GM23338 (cell line): ENCODE data around the gene CDC42BPB. TPM values are rescaled to one million over a fixed set of nuclear protein-coding genes. Genes with fewer than 3 reads are reported as not detected.

Experiments
- ATAC-seq: fragments of 200-7000 bp; cut with Tn5 transposase; 3 replicates; pipeline ENCODE4 v1.9.1; 2020
- DNase-seq: peaks from one replicate; pipeline ENCODE4 v3.0.0-alpha.2; 2015; ENCODE audit warnings: low spot score
- H2AFZ ChIP-seq: fragments of 200-600 bp; sonication (generic); 2 replicates; pipeline ENCODE4 v1.8.0; 2016; ENCODE audit warnings: antibody characterized with exemption, mild to moderate bottlenecking, moderate library complexity
- H3F3A ChIP-seq: fragments of 200-600 bp; sonication (generic); replicated peaks from 2 replicates; pipeline ENCODE4 v1.8.0; 2017; ENCODE audit warnings: antibody characterized with exemption, mixed run types, low read depth
- H3K27ac ChIP-seq: fragments of 200-600 bp; sonication (generic); 2 replicates; pipeline ENCODE4 v1.6.1; 2016; ENCODE audit warnings: low read depth
- H3K27me3 ChIP-seq: fragments of 200-600 bp; sonication (generic); 2 replicates; pipeline ENCODE4 v1.8.0; 2016; ENCODE audit warnings: mild to moderate bottlenecking, mixed run types, moderate library complexity; ENCODE audit not compliant: insufficient read depth
- H3K36me3 ChIP-seq: fragments of 200-600 bp; sonication (generic); 2 replicates; pipeline ENCODE4 v1.8.0; 2016; ENCODE audit warnings: mild to moderate bottlenecking; ENCODE audit not compliant: insufficient read depth
- H3K4me1 ChIP-seq: fragments of 200-600 bp; sonication (generic); 2 replicates; pipeline ENCODE4 v1.8.0; 2016; ENCODE audit warnings: mild to moderate bottlenecking, moderate library complexity; ENCODE audit not compliant: insufficient read depth
- H3K4me2 ChIP-seq: fragments of 200-600 bp; sonication (generic); 2 replicates; pipeline ENCODE4 v1.7.1; 2017; ENCODE audit warnings: mixed run types
- H3K4me3 ChIP-seq: fragments of 200-600 bp; sonication (generic); 2 replicates; pipeline ENCODE4 v1.6.1; 2016; ENCODE audit warnings: mixed run types
- H3K79me2 ChIP-seq: fragments of 200-600 bp; sonication (generic); replicated peaks from 2 replicates; pipeline ENCODE4 v1.8.0; 2017; ENCODE audit warnings: mild to moderate bottlenecking; ENCODE audit not compliant: insufficient read depth
- H3K9me2 ChIP-seq: fragments of 200-600 bp; sonication (generic); 2 replicates; pipeline ENCODE4 v1.8.0; 2017; ENCODE audit not compliant: insufficient read depth
- H4K20me1 ChIP-seq: fragments of 200-600 bp; sonication (generic); replicated peaks from 2 replicates; pipeline ENCODE4 v1.8.0; 2017; ENCODE audit warnings: mild to moderate bottlenecking; ENCODE audit not compliant: insufficient read depth
- H3K27ac Mint-ChIP-seq: 2 replicates; pipeline ENCODE4 v1.8.0; 2020; ENCODE audit warnings: inconsistent platforms, mild to moderate bottlenecking, moderate library complexity, mixed read lengths
- H3K27me3 Mint-ChIP-seq: 3 replicates; pipeline ENCODE4 v1.8.0; 2022; ENCODE audit warnings: low read depth, mild to moderate bottlenecking, moderate library complexity, mixed read lengths, inconsistent platforms; ENCODE audit not compliant: insufficient read depth, poor library complexity
- H3K36me3 Mint-ChIP-seq: 3 replicates; pipeline ENCODE4 v1.8.0; 2021; ENCODE audit warnings: low read depth, mild to moderate bottlenecking, inconsistent platforms, moderate library complexity, mixed read lengths
- H3K4me1 Mint-ChIP-seq: 3 replicates; pipeline ENCODE4 v1.8.0; 2020; ENCODE audit warnings: mild to moderate bottlenecking, inconsistent platforms, mixed read lengths
- H3K4me3 Mint-ChIP-seq: 3 replicates; pipeline ENCODE4 v1.8.0; 2021; ENCODE audit warnings: moderate library complexity, mild to moderate bottlenecking, inconsistent platforms, mixed read lengths
- H3K9me3 Mint-ChIP-seq: 3 replicates; pipeline ENCODE4 v1.8.0; 2020; ENCODE audit warnings: moderate library complexity, mild to moderate bottlenecking, inconsistent platforms, mixed read lengths
- CREB1 ChIP-seq: fragments of 250-450 bp; sonication (Bioruptor Pico); IDR thresholded peaks from 2 replicates; pipeline ENCODE4 v1.5.0; 2020; ENCODE audit warnings: low read depth, mild to moderate bottlenecking, moderate library complexity
- EZH2 ChIP-seq: fragments of 200-600 bp; sonication (generic); IDR thresholded peaks from one replicate; pipeline ENCODE4 v1.8.0; 2017; ENCODE audit warnings: antibody characterized with exemption, mild to moderate bottlenecking, low read depth; ENCODE audit not compliant: unreplicated experiment
- EZH2phosphoT487 ChIP-seq: fragments of 200-600 bp; sonication (generic); IDR thresholded peaks from one replicate; pipeline ENCODE4 v1.8.1; 2018; ENCODE audit warnings: antibody characterized with exemption; ENCODE audit not compliant: unreplicated experiment
- JUNB ChIP-seq: IDR thresholded peaks from one replicate; pipeline ENCODE4 v1.6.1; 2016; ENCODE audit warnings: antibody characterized with exemption; ENCODE audit not compliant: unreplicated experiment
- NANOG ChIP-seq: IDR thresholded peaks from 2 replicates; pipeline ENCODE4 v1.6.1; 2016; ENCODE audit warnings: antibody characterized with exemption, borderline replicate concordance
- POLR2AphosphoS5 ChIP-seq: IDR thresholded peaks from 2 replicates; pipeline ENCODE4 v1.6.1; 2016; ENCODE audit warnings: antibody characterized with exemption, low read depth
- STAT1 ChIP-seq: IDR thresholded peaks from one replicate; pipeline ENCODE4 v1.6.1; 2016; ENCODE audit warnings: antibody characterized with exemption; ENCODE audit not compliant: unreplicated experiment
- ZNF114 ChIP-seq: fragments of 250-450 bp; sonication (Bioruptor Pico); IDR thresholded peaks from 2 replicates; pipeline ENCODE4 v1.5.0; 2020; ENCODE audit warnings: mild to moderate bottlenecking, moderate library complexity
- ZNF331 ChIP-seq: fragments of 250-450 bp; sonication (Bioruptor Pico); IDR thresholded peaks from 2 replicates; pipeline ENCODE4 v1.5.0; 2020; ENCODE audit warnings: low read depth, mild to moderate bottlenecking, moderate library complexity
- polyA plus RNA-seq: library from polyadenylated mRNA; unstranded; fragments of >200 nt; fragmentation: Nextera tagmentation; extraction: Ambion mirVana; gene quantifications from 2 replicates; pipeline ENCODE4 v1.2.1, GENCODE V29; 2016
- total RNA-seq: library from RNA; depleted of rRNA; stranded (reverse); fragments of >200 nt; shearing (Covaris generic); gene quantifications from 2 replicates; pipeline ENCODE4 v1.2.3, GENCODE V29; 2014
- TF ChIP-seq, protein P1 (sequence below): fragments of 250-450 bp; sonication (Bioruptor Pico); IDR thresholded peaks from 2 replicates; pipeline ENCODE4 v1.5.0; 2020; ENCODE audit warnings: mild to moderate bottlenecking, moderate library complexity
- TF ChIP-seq, protein P2 (sequence below), 2 experiments: fragments of 200-600 bp in 1 of 2; sonication (generic) in 1 of 2; conservative IDR thresholded peaks; 2 replicates each; pipeline versions ENCODE4 v1.5.1 to v1.6.1; 2016 to 2017; ENCODE audit warnings: antibody characterized with exemption in 2 of 2, low read depth in 2 of 2, mild to moderate bottlenecking in 2 of 2, moderate library complexity in 1 of 2
- TF ChIP-seq, protein P3 (sequence below): IDR thresholded peaks from one replicate; pipeline ENCODE4 v1.6.1; 2018; ENCODE audit warnings: antibody characterized with exemption; ENCODE audit not compliant: unreplicated experiment

The CDC42BPB gene
- total and polyA plus RNA-seq, 2 experiments from 2014 or later, result 12.3 to 127 TPM

DNA sequence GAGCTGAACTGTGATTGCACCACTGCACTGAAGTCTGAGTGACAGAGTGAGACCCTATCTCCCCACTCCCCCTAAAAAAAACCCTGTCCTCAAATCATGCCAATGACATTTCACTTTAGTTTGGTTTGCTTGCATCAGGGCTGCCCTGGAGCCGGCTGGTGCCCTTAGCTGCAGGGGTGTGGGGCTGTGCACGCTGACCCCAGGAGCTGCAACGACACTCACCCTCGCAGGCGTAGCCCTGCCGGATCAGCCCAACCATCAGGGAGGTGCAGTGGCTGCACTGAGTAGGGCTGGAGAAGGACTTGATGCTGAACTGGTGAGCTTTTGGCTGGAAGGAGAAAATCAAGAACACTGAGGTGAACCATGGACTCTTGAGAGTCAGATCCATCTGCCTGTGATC is 105.1 kb downstream of the CDC42BPB start (continued):
- TF ChIP-seq, protein P1, sequence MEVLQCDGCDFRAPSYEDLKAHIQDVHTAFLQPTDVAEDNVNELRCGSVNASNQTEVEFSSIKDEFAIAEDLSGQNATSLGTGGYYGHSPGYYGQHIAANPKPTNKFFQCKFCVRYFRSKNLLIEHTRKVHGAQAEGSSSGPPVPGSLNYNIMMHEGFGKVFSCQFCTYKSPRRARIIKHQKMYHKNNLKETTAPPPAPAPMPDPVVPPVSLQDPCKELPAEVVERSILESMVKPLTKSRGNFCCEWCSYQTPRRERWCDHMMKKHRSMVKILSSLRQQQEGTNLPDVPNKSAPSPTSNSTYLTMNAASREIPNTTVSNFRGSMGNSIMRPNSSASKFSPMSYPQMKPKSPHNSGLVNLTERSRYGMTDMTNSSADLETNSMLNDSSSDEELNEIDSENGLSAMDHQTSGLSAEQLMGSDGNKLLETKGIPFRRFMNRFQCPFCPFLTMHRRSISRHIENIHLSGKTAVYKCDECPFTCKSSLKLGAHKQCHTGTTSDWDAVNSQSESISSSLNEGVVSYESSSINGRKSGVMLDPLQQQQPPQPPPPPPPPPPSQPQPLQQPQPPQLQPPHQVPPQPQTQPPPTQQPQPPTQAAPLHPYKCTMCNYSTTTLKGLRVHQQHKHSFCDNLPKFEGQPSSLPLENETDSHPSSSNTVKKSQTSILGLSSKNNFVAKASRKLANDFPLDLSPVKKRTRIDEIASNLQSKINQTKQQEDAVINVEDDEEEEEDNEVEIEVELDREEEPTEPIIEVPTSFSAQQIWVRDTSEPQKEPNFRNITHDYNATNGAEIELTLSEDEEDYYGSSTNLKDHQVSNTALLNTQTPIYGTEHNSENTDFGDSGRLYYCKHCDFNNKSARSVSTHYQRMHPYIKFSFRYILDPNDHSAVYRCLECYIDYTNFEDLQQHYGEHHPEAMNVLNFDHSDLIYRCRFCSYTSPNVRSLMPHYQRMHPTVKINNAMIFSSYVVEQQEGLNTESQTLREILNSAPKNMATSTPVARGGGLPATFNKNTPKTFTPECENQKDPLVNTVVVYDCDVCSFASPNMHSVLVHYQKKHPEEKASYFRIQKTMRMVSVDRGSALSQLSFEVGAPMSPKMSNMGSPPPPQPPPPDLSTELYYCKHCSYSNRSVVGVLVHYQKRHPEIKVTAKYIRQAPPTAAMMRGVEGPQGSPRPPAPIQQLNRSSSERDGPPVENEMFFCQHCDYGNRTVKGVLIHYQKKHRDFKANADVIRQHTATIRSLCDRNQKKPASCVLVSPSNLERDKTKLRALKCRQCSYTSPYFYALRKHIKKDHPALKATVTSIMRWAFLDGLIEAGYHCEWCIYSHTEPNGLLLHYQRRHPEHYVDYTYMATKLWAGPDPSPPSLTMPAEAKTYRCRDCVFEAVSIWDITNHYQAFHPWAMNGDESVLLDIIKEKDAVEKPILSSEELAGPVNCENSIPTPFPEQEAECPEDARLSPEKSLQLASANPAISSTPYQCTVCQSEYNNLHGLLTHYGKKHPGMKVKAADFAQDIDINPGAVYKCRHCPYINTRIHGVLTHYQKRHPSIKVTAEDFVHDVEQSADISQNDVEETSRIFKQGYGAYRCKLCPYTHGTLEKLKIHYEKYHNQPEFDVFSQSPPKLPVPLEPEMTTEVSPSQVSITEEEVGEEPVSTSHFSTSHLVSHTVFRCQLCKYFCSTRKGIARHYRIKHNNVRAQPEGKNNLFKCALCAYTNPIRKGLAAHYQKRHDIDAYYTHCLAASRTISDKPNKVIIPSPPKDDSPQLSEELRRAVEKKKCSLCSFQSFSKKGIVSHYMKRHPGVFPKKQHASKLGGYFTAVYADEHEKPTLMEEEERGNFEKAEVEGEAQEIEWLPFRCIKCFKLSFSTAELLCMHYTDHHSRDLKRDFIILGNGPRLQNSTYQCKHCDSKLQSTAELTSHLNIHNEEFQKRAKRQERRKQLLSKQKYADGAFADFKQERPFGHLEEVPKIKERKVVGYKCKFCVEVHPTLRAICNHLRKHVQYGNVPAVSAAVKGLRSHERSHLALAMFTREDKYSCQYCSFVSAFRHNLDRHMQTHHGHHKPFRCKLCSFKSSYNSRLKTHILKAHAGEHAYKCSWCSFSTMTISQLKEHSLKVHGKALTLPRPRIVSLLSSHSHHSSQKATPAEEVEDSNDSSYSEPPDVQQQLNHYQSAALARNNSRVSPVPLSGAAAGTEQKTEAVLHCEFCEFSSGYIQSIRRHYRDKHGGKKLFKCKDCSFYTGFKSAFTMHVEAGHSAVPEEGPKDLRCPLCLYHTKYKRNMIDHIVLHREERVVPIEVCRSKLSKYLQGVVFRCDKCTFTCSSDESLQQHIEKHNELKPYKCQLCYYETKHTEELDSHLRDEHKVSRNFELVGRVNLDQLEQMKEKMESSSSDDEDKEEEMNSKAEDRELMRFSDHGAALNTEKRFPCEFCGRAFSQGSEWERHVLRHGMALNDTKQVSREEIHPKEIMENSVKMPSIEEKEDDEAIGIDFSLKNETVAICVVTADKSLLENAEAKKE, result no peak
- no peak for TF ChIP-seq POLR2AphosphoS5
- TF ChIP-seq EZH2phosphoT487, result no peak
- TF ChIP-seq CREB1, result no peak
- no peak for TF ChIP-seq ZNF114 (CRISPR knock-in tag)
- TF ChIP-seq STAT1, result no peak
- TF ChIP-seq ZNF331 (CRISPR knock-in tag), result no peak

DNA sequence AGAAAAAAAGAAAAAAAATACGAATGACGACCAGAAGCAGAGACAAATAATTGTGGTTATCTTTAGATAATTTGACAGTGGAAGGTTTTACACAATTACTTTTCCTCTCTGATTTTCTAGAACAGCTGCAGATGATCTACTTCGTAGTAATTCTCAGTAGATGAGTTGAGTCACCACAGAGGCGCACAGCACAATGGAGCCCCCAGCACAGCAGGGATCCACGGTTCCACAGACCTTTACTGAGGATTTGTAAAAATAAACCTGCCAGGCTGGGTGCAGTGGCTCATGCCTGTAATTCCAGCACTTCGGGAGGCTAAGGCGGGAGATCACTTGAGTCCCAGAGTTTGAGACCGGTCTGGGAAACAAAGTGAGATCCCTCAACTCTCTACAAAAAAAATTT is 105.5 kb downstream of the CDC42BPB start:
- Histone ChIP-seq H4K20me1 (no peaks in the 10 kb centered on the region; the same call in 1 of the 2 replicates), H3K27me3 (no peaks in the 10 kb centered on the region), H3K9me2 (no peaks in the 10 kb centered on the region), H3K4me1 (no peaks in the 10 kb centered on the region), H3K4me3 (no peak overlapping the region), H3F3A (no peaks in the 10 kb centered on the region), H3K79me2 (no peaks in the 10 kb centered on the region), H3K36me3 (peaks cover 19% of the 10 kb centered on the region), H3K4me2 (no peak overlapping the region), H2AFZ (no peak overlapping the region), H3K27ac (no peak overlapping the region)
- Mint-ChIP-seq H3K27ac (no peak overlapping the region), H3K27me3 (peaks cover 3% of the 10 kb centered on the region), H3K4me3 (no peak overlapping the region), H3K36me3 (peaks cover 65% of the 10 kb centered on the region), H3K9me3 (no peaks in the 10 kb centered on the region), H3K4me1 (no peaks in the 10 kb centered on the region)
- DNase-seq (no peak), ATAC-seq (no peak)
- TF ChIP-seq CREB1, result no peak
- TF ChIP-seq, protein P2, sequence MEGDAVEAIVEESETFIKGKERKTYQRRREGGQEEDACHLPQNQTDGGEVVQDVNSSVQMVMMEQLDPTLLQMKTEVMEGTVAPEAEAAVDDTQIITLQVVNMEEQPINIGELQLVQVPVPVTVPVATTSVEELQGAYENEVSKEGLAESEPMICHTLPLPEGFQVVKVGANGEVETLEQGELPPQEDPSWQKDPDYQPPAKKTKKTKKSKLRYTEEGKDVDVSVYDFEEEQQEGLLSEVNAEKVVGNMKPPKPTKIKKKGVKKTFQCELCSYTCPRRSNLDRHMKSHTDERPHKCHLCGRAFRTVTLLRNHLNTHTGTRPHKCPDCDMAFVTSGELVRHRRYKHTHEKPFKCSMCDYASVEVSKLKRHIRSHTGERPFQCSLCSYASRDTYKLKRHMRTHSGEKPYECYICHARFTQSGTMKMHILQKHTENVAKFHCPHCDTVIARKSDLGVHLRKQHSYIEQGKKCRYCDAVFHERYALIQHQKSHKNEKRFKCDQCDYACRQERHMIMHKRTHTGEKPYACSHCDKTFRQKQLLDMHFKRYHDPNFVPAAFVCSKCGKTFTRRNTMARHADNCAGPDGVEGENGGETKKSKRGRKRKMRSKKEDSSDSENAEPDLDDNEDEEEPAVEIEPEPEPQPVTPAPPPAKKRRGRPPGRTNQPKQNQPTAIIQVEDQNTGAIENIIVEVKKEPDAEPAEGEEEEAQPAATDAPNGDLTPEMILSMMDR (conservative IDR thresholded peaks at IDR 0.05; ENCODE audit: low read depth in 2 of 2), result no peak
- TF ChIP-seq ZNF114 (CRISPR knock-in tag), result no peak
- TF ChIP-seq EZH2phosphoT487, result no peak
- no peak for TF ChIP-seq JUNB
- TF ChIP-seq, protein P3, sequence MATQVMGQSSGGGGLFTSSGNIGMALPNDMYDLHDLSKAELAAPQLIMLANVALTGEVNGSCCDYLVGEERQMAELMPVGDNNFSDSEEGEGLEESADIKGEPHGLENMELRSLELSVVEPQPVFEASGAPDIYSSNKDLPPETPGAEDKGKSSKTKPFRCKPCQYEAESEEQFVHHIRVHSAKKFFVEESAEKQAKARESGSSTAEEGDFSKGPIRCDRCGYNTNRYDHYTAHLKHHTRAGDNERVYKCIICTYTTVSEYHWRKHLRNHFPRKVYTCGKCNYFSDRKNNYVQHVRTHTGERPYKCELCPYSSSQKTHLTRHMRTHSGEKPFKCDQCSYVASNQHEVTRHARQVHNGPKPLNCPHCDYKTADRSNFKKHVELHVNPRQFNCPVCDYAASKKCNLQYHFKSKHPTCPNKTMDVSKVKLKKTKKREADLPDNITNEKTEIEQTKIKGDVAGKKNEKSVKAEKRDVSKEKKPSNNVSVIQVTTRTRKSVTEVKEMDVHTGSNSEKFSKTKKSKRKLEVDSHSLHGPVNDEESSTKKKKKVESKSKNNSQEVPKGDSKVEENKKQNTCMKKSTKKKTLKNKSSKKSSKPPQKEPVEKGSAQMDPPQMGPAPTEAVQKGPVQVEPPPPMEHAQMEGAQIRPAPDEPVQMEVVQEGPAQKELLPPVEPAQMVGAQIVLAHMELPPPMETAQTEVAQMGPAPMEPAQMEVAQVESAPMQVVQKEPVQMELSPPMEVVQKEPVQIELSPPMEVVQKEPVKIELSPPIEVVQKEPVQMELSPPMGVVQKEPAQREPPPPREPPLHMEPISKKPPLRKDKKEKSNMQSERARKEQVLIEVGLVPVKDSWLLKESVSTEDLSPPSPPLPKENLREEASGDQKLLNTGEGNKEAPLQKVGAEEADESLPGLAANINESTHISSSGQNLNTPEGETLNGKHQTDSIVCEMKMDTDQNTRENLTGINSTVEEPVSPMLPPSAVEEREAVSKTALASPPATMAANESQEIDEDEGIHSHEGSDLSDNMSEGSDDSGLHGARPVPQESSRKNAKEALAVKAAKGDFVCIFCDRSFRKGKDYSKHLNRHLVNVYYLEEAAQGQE, result no peak
- no peak for TF ChIP-seq POLR2AphosphoS5
- TF ChIP-seq EZH2, result no peak
- TF ChIP-seq NANOG, result no peak
